Mesendoderm (in vitro differentiated cells): ENCODE measurements around the gene EYA2.

ENCODE experiments used
- DNase-seq: peaks from one replicate; pipeline ENCODE4 v3.0.0; 2013
- H2AK5ac ChIP-seq: 2 replicates; pipeline ENCODE4 v1.6.1; 2013; ENCODE audit warnings: low read length, inconsistent platforms
- H2BK120ac ChIP-seq: 2 replicates; pipeline ENCODE4 v1.6.1; 2013; ENCODE audit warnings: low read depth, mild to moderate bottlenecking, low read length, moderate library complexity, mixed read lengths
- H2BK15ac ChIP-seq: replicated peaks from 2 replicates; pipeline ENCODE4 v1.6.1; 2013; ENCODE audit warnings: low read depth, mild to moderate bottlenecking, moderate library complexity
- H2BK5ac ChIP-seq: 2 replicates; pipeline ENCODE4 v1.6.1; 2013; ENCODE audit warnings: low read length, inconsistent platforms
- H3K18ac ChIP-seq: 2 replicates; pipeline ENCODE4 v1.6.1; 2013; ENCODE audit warnings: mild to moderate bottlenecking, low read length, mixed read lengths
- H3K23ac ChIP-seq: one replicate; pipeline ENCODE4 v1.6.1; 2013; ENCODE audit warnings: low read length
- H3K27ac ChIP-seq: 2 replicates; pipeline ENCODE4 v1.5.1; 2013; ENCODE audit warnings: low read depth, mild to moderate bottlenecking, inconsistent platforms, low read length, moderate library complexity
- H3K27me3 ChIP-seq: 2 replicates; pipeline ENCODE4 v1.6.1; 2013; ENCODE audit warnings: low read length, control low read depth, mild to moderate bottlenecking, inconsistent platforms; ENCODE audit not compliant: insufficient read depth, poor library complexity
- H3K36me3 ChIP-seq: 2 replicates; pipeline ENCODE4 v1.6.1; 2013; ENCODE audit warnings: low read length, inconsistent platforms; ENCODE audit not compliant: control insufficient read depth, insufficient read depth
- H3K4ac ChIP-seq: one replicate; pipeline ENCODE4 v1.6.1; 2013; ENCODE audit warnings: low read depth, mild to moderate bottlenecking, low read length, moderate library complexity
- H3K4me1 ChIP-seq: 2 replicates; pipeline ENCODE4 v1.6.1; 2013; ENCODE audit warnings: low read depth, low read length, inconsistent platforms; ENCODE audit not compliant: control insufficient read depth
- H3K4me2 ChIP-seq: 2 replicates; pipeline ENCODE4 v1.6.1; 2013; ENCODE audit warnings: low read length
- H3K4me3 ChIP-seq: 2 replicates; pipeline ENCODE4 v1.5.1; 2013; ENCODE audit warnings: mild to moderate bottlenecking, low read length
- H3K56ac ChIP-seq: one replicate; pipeline ENCODE4 v1.6.1; 2013; ENCODE audit warnings: low read length
- H3K79me1 ChIP-seq: 2 replicates; pipeline ENCODE4 v1.6.1; 2013; ENCODE audit warnings: low read length, inconsistent platforms
- H3K79me2 ChIP-seq: 2 replicates; pipeline ENCODE4 v1.6.1; 2013; ENCODE audit warnings: mild to moderate bottlenecking, low read length; ENCODE audit not compliant: control insufficient read depth, insufficient read depth
- H3K9ac ChIP-seq: 2 replicates; pipeline ENCODE4 v1.6.1; 2013; ENCODE audit warnings: low read length, inconsistent platforms
- H4K5ac ChIP-seq: one replicate; pipeline ENCODE4 v1.6.1; 2013; ENCODE audit warnings: low read length
- H4K8ac ChIP-seq: one replicate; pipeline ENCODE4 v1.6.1; 2013; ENCODE audit warnings: low read depth, mild to moderate bottlenecking, control low read depth, low read length, moderate library complexity
- WGBS: extraction: QIAGEN DNeasy Blood & Tissue Kit; methylation state at CpG from one replicate; pipeline ENCODE4 v1.1.7; 2013; ENCODE audit warnings: low lambda C conversion rate, missing lambda C conversion rate; ENCODE audit not compliant: insufficient coverage; ENCODE audit errors: extremely low coverage; 5-methylcytosine and 5-hydroxymethylcytosine counted together

EYA2 gene

DNA sequence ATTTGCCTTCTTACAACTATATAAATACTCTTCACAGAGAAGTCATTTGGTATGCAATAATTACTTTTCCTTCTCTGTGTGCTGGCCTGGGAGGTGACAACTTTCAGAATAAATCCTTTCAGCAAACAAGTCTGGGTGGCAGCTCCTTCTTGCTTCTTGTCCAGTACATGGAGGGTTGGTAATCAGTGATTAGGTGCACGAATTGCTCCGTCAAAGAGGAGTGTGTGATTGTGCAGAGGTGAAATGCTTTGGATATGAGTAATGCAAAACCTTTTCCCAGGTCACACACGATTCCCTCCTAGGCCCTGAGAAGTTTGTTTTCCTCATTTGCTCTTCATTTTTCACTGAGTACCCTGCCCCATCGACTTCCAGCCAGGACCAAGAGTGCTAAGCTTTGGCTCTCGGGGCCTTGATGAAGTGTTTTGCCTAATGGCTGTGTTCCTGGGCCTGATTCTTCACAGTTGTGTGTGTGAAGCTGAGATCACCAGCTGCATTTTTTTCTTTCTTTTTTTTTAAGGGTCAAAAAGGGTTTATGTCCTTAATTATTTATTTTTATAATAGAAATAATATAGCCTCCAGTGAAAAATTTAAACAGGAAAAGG lies 245.4 kb downstream of the EYA2 start:
- H2BK120ac ChIP-seq: no peak overlapping the region
- H3K18ac ChIP-seq: no peak overlapping the region
- DNase-seq: no peak
- no peaks in the 10 kb centered on the region for H3K27me3 ChIP-seq
- no peak overlapping the region for H2AK5ac ChIP-seq
- no peaks in the 10 kb centered on the region for H3K4me1 ChIP-seq
- H3K4me2 ChIP-seq: no peak overlapping the region
- no peak overlapping the region for H3K23ac ChIP-seq
- H3K79me2 ChIP-seq: no peaks in the 10 kb centered on the region
- H4K8ac ChIP-seq: no peak overlapping the region
- H2BK5ac ChIP-seq: no peak overlapping the region
- H2BK15ac ChIP-seq: no peak overlapping the region
- no peak overlapping the region for H3K56ac ChIP-seq
- H3K27ac ChIP-seq: no peak overlapping the region
- no peak overlapping the region for H3K4ac ChIP-seq
- no peak overlapping the region for H3K4me3 ChIP-seq
- no peaks in the 10 kb centered on the region for H3K36me3 ChIP-seq
- no peak overlapping the region for H3K9ac ChIP-seq
- WGBS: no CpG with 5 or more reads among the region's 5 CpGs
- H3K79me1 ChIP-seq: no peaks in the 10 kb centered on the region
- no peak overlapping the region for H4K5ac ChIP-seq

DNA sequence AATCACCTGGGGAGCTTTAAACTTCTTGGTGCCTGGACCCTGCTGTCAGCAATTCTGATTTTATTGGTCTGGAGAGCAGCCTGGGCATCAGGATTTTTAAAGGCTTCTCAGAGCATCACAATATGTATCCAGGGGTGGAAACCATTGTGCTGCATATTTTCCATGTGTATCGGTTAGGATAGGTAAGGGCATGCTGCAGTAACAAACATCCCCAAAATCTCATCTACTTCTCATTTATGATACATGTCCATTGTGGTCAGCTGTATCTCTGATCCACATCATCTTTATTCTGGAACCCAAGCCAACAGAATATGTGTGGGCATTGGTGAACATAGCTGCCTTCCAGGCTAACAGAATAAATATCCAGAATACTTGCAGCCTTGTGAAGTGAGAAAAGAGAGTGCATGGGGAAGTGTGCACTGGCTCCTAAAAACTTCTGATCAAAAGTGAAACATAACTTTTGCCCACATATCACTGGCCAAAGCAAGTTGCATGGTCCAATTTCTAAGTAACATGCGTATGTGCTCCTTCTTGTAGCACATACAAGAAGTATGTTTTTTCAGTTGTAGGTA lies 246.8 kb downstream of the EYA2 start:
- Histone ChIP-seq H3K4me2 (no peak overlapping the region), H3K4me1 (no peaks in the 10 kb centered on the region), H3K18ac (no peak overlapping the region), H4K5ac (no peak overlapping the region), H4K8ac (no peak overlapping the region), H3K79me2 (no peaks in the 10 kb centered on the region), H3K27ac (no peak overlapping the region), H2BK15ac (no peak overlapping the region), H2BK5ac (no peak overlapping the region), H2AK5ac (no peak overlapping the region), H3K9ac (no peak overlapping the region), H3K79me1 (no peaks in the 10 kb centered on the region), H3K4ac (no peak overlapping the region), H3K27me3 (no peaks in the 10 kb centered on the region), H3K36me3 (no peaks in the 10 kb centered on the region), H2BK120ac (no peak overlapping the region), H3K4me3 (no peak overlapping the region), H3K56ac (no peak overlapping the region), H3K23ac (no peak overlapping the region)
- WGBS: no CpG with 5 or more reads among the region's 2 CpGs
- DNase-seq: no peak

DNA sequence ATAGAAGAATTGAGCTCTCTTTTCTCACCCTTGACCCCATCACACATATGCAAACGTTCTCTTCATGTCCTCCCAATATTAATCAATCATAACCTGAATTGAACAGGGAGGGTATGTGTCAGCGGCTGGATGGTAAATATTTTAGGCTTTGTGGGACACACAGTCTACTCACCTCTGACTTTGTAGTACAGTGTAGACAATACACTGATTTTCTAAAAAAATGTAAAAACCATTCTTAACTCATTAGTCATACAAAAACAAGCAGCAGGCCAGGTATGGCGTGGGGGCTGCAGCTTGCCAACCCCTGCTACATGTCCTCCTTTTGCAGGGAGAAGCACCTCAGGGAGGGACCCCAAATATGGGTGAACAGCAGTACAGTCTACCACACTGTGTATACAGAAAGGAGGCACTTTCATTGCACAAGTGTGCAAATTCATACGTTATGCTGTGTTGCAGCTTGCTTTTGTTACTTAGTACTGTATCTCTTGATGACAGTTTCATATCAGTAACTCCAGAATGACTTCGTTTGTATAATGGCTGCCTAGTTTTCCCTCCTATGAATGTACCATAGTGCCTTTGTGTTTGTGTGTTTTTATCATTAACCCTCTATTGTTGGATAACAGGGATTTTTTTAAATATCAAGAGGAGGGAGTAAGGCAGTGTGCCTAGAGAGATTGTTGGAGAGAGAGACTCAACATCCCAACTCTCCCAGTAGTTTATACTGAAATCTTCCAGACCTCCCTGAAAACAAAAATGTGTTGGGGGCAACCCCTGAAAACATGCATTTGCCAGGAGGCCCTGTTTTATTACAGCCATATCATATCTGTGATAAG lies 247.5 kb downstream of the EYA2 start:
- Histone ChIP-seq H3K27ac (no peak overlapping the region), H3K4me3 (no peak overlapping the region), H4K5ac (no peak overlapping the region), H2BK5ac (no peak overlapping the region), H2BK15ac (no peak overlapping the region), H3K36me3 (no peaks in the 10 kb centered on the region), H2AK5ac (no peak overlapping the region), H2BK120ac (no peak overlapping the region), H3K4ac (no peak overlapping the region), H3K56ac (no peak overlapping the region), H3K4me2 (no peak overlapping the region), H3K79me2 (no peaks in the 10 kb centered on the region), H4K8ac (no peak overlapping the region), H3K9ac (no peak overlapping the region), H3K27me3 (no peaks in the 10 kb centered on the region), H3K4me1 (no peaks in the 10 kb centered on the region), H3K23ac (no peak overlapping the region), H3K79me1 (no peaks in the 10 kb centered on the region), H3K18ac (no peak overlapping the region)
- no peak for DNase-seq
- WGBS: no CpG with 5 or more reads among the region's 5 CpGs

DNA sequence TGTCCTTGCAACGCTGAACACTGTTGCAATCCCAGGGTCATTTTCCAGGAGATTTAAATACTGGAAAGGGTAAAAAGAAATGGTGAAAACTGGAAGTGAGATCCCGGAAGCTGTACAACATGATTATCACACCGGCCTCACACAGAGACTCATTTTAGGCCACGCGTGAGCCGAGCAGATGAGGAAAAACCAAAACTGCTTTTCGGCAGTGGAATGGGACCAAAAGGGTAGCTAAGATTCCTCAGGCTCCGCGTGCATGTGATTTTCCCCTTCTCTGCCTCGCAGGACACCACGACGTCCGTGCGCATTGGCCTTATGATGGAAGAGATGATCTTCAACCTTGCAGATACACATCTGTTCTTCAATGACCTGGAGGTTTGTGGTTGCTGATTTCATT lies 248.1 kb downstream of the EYA2 start:
- no peak overlapping the region for H3K56ac ChIP-seq
- H2BK120ac ChIP-seq: no peak overlapping the region
- H3K23ac ChIP-seq: no peak overlapping the region
- no peak overlapping the region for H3K4ac ChIP-seq
- no peak overlapping the region for H2AK5ac ChIP-seq
- H3K4me3 ChIP-seq: no peak overlapping the region
- no CpG with 5 or more reads among the region's 14 CpGs for WGBS
- H2BK15ac ChIP-seq: no peak overlapping the region
- no peak overlapping the region for H3K9ac ChIP-seq
- no peaks in the 10 kb centered on the region for H3K4me1 ChIP-seq
- DNase-seq: no peak
- no peak overlapping the region for H3K4me2 ChIP-seq
- H2BK5ac ChIP-seq: no peak overlapping the region
- no peaks in the 10 kb centered on the region for H3K79me1 ChIP-seq
- no peaks in the 10 kb centered on the region for H3K79me2 ChIP-seq
- no peak overlapping the region for H4K8ac ChIP-seq
- H3K27ac ChIP-seq: no peak overlapping the region
- no peak overlapping the region for H3K18ac ChIP-seq
- H3K36me3 ChIP-seq: no peaks in the 10 kb centered on the region
- no peaks in the 10 kb centered on the region for H3K27me3 ChIP-seq
- H4K5ac ChIP-seq: no peak overlapping the region

DNA sequence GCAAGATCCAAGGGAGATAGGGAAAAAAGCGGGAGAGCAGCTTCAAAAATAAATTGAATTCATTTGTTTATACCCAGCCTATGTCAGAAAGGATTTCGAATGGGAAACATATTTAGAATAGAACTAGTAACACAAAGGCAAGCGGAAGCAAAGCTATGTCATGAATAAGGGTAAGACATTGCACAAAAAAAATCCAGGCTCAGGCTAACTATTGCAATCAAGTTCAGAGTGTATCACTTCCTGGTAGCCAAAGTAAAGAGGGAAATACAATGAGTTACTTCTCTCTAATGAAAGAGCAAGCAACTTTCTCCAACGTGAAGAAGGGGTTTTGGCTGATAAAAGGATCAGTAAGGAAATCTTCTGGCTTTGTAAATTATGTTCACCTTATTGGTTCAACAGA lies 249.0 kb downstream of the EYA2 start:
- no peak overlapping the region for H3K18ac ChIP-seq
- H4K5ac ChIP-seq: no peak overlapping the region
- H3K36me3 ChIP-seq: no peaks in the 10 kb centered on the region
- H2AK5ac ChIP-seq: no peak overlapping the region
- H3K9ac ChIP-seq: no peak overlapping the region
- no peak for DNase-seq
- no peak overlapping the region for H3K27ac ChIP-seq
- H3K4me3 ChIP-seq: no peak overlapping the region
- no peaks in the 10 kb centered on the region for H3K4me1 ChIP-seq
- H3K23ac ChIP-seq: no peak overlapping the region
- H2BK15ac ChIP-seq: no peak overlapping the region
- H4K8ac ChIP-seq: no peak overlapping the region
- H2BK5ac ChIP-seq: no peak overlapping the region
- no peak overlapping the region for H3K4ac ChIP-seq
- no peaks in the 10 kb centered on the region for H3K27me3 ChIP-seq
- H3K56ac ChIP-seq: no peak overlapping the region
- no peak overlapping the region for H3K4me2 ChIP-seq
- H2BK120ac ChIP-seq: no peak overlapping the region
- no peaks in the 10 kb centered on the region for H3K79me2 ChIP-seq
- WGBS: no CpG with 5 or more reads among the region's 4 CpGs
- H3K79me1 ChIP-seq: no peaks in the 10 kb centered on the region
